Memory B cell (primary cell): ENCODE results near the gene PATJ.
A peak's percentile ranks its signal among the peaks of the same experiment; 100 is the strongest.

ENCODE experiments used
- ATAC-seq: fragments of 150-1000 bp; cut with Tn5 transposase; 2 replicates; pipeline ENCODE4 v1.10.0; 2021; ENCODE audit warnings: low read depth, mild to moderate bottlenecking, moderate library complexity
- DNase-seq, 2 donors: peaks; one replicate each; pipeline ENCODE4 v3.0.0; 2022; ENCODE audit warnings: low spot score in 2 of 2
- H3K27ac Mint-ChIP-seq: one replicate; pipeline ENCODE4 v1.8.0; 2022; ENCODE audit warnings: mild to moderate bottlenecking, moderate library complexity, mixed read lengths
- H3K27me3 Mint-ChIP-seq: one replicate; pipeline ENCODE4 v1.8.0; 2022; ENCODE audit warnings: mixed read lengths
- H3K36me3 Mint-ChIP-seq: one replicate; pipeline ENCODE4 v1.8.0; 2022; ENCODE audit warnings: mild to moderate bottlenecking, mixed read lengths
- H3K4me1 Mint-ChIP-seq: one replicate; pipeline ENCODE4 v1.8.0; 2022; ENCODE audit warnings: mixed read lengths
- H3K4me3 Mint-ChIP-seq: one replicate; pipeline ENCODE4 v1.8.0; 2022; ENCODE audit warnings: mild to moderate bottlenecking, moderate library complexity, mixed read lengths
- H3K9me3 Mint-ChIP-seq: one replicate; pipeline ENCODE4 v1.8.0; 2022; ENCODE audit warnings: mixed read lengths

PATJ gene

GRCh38 chr1:62006690-62007089 lies 264.4 kb downstream of the PATJ start:
- H3K4me3 Mint-ChIP-seq, result no peak overlapping the region
- no peak for DNase-seq
- no peaks in the 10 kb centered on the region for H3K27me3 Mint-ChIP-seq
- ATAC-seq, result no peak
- H3K27ac Mint-ChIP-seq, result no peak overlapping the region
- peaks cover 3% of the 10 kb centered on the region for H3K4me1 Mint-ChIP-seq
- no peaks in the 10 kb centered on the region for H3K9me3 Mint-ChIP-seq
- H3K36me3 Mint-ChIP-seq, result peaks cover 15% of the 10 kb centered on the region

- Mint-ChIP-seq H3K27ac (no peak overlapping the region), H3K36me3 (peaks cover 18% of the 10 kb centered on the region), H3K27me3 (no peaks in the 10 kb centered on the region), H3K4me1 (no peaks in the 10 kb centered on the region), H3K9me3 (no peaks in the 10 kb centered on the region), H3K4me3 (no peak overlapping the region)
- ATAC-seq (no peak), DNase-seq (no peak)
These were observed 268.7 kb downstream of the PATJ start for GRCh38 chr1:62011006-62011405.

GRCh38 chr1:62012095-62012494 lies 269.8 kb downstream of the PATJ start:
- no peaks in the 10 kb centered on the region for H3K4me1 Mint-ChIP-seq
- DNase-seq (no peak), ATAC-seq (no peak)
- H3K27me3 Mint-ChIP-seq, result no peaks in the 10 kb centered on the region
- H3K4me3 Mint-ChIP-seq, result no peak overlapping the region
- no peaks in the 10 kb centered on the region for H3K9me3 Mint-ChIP-seq
- peaks cover 18% of the 10 kb centered on the region for H3K36me3 Mint-ChIP-seq
- H3K27ac Mint-ChIP-seq, result no peak overlapping the region

GRCh38 chr1:62012836-62013235 lies 270.6 kb downstream of the PATJ start:
- Mint-ChIP-seq H3K27ac (no peak overlapping the region), H3K27me3 (no peaks in the 10 kb centered on the region), H3K4me3 (no peak overlapping the region), H3K4me1 (no peaks in the 10 kb centered on the region), H3K36me3 (peaks cover 17% of the 10 kb centered on the region), H3K9me3 (no peaks in the 10 kb centered on the region)
- DNase-seq, result no peak
- no peak for ATAC-seq

- Mint-ChIP-seq H3K9me3 (no peaks in the 10 kb centered on the region), H3K27ac (no peak overlapping the region), H3K27me3 (no peaks in the 10 kb centered on the region), H3K4me1 (no peaks in the 10 kb centered on the region), H3K4me3 (no peak overlapping the region), H3K36me3 (peaks cover 19% of the 10 kb centered on the region)
- ATAC-seq, result no peak
- DNase-seq, result no peak
These were observed 271.0 kb downstream of the PATJ start for GRCh38 chr1:62013264-62013663.

- H3K4me3 Mint-ChIP-seq, result no peak overlapping the region
- peaks cover 33% of the 10 kb centered on the region for H3K36me3 Mint-ChIP-seq
- no peak for DNase-seq
- no peaks in the 10 kb centered on the region for H3K27me3 Mint-ChIP-seq
- no peaks in the 10 kb centered on the region for H3K9me3 Mint-ChIP-seq
- no peak overlapping the region for H3K27ac Mint-ChIP-seq
- no peak for ATAC-seq
- H3K4me1 Mint-ChIP-seq, result no peaks in the 10 kb centered on the region
These were observed 280.2 kb downstream of the PATJ start for GRCh38 chr1:62022382-62022983.

- Mint-ChIP-seq H3K36me3 (peaks cover 30% of the 10 kb centered on the region), H3K27ac (no peak overlapping the region), H3K4me1 (peaks cover 3% of the 10 kb centered on the region), H3K9me3 (no peaks in the 10 kb centered on the region), H3K27me3 (no peaks in the 10 kb centered on the region), H3K4me3 (no peak overlapping the region)
- ATAC-seq (no peak), DNase-seq (no peak)
These were observed 282.4 kb downstream of the PATJ start for GRCh38 chr1:62024690-62025089.

- peaks cover 30% of the 10 kb centered on the region for H3K36me3 Mint-ChIP-seq
- no peak for ATAC-seq
- no peak overlapping the region for H3K27ac Mint-ChIP-seq
- peaks cover 6% of the 10 kb centered on the region for H3K4me1 Mint-ChIP-seq
- DNase-seq, result no peak
- no peaks in the 10 kb centered on the region for H3K9me3 Mint-ChIP-seq
- no peak overlapping the region for H3K4me3 Mint-ChIP-seq
- H3K27me3 Mint-ChIP-seq, result no peaks in the 10 kb centered on the region
These were observed 282.9 kb downstream of the PATJ start for GRCh38 chr1:62025154-62025553.

- H3K9me3 Mint-ChIP-seq, result peaks cover 1% of the 10 kb centered on the region
- ATAC-seq, result no peak
- no peak for DNase-seq
- H3K4me3 Mint-ChIP-seq, result no peak overlapping the region
- H3K4me1 Mint-ChIP-seq, result peaks cover 8% of the 10 kb centered on the region
- H3K27me3 Mint-ChIP-seq, result no peaks in the 10 kb centered on the region
- no peak overlapping the region for H3K27ac Mint-ChIP-seq
- H3K36me3 Mint-ChIP-seq, result peaks cover 28% of the 10 kb centered on the region
These were observed 283.6 kb downstream of the PATJ start for GRCh38 chr1:62025892-62026291.

GRCh38 chr1:62029704-62030103 lies 287.4 kb downstream of the PATJ start:
- no peak overlapping the region for H3K27ac Mint-ChIP-seq
- no peak overlapping the region for H3K4me3 Mint-ChIP-seq
- ATAC-seq (peak; percentile 32), DNase-seq (no peak)
- H3K27me3 Mint-ChIP-seq, result no peaks in the 10 kb centered on the region
- peaks cover 28% of the 10 kb centered on the region for H3K36me3 Mint-ChIP-seq
- peaks cover 1% of the 10 kb centered on the region for H3K9me3 Mint-ChIP-seq
- H3K4me1 Mint-ChIP-seq, result peaks cover 8% of the 10 kb centered on the region

- ATAC-seq (no peak), DNase-seq (no peak)
- Mint-ChIP-seq H3K9me3 (peaks cover 1% of the 10 kb centered on the region), H3K27me3 (no peaks in the 10 kb centered on the region), H3K4me3 (no peak overlapping the region), H3K27ac (no peak overlapping the region), H3K36me3 (peaks cover 11% of the 10 kb centered on the region), H3K4me1 (peaks cover 4% of the 10 kb centered on the region)
These were observed 292.5 kb downstream of the PATJ start for GRCh38 chr1:62034790-62035189.

GRCh38 chr1:62037274-62037673 lies 295.0 kb downstream of the PATJ start:
- Mint-ChIP-seq H3K27ac (no peak overlapping the region), H3K36me3 (peaks cover 12% of the 10 kb centered on the region), H3K9me3 (no peaks in the 10 kb centered on the region), H3K27me3 (no peaks in the 10 kb centered on the region), H3K4me1 (no peaks in the 10 kb centered on the region), H3K4me3 (no peak overlapping the region)
- DNase-seq, result no peak
- ATAC-seq, result no peak

GRCh38 chr1:62038594-62039284 lies 296.5 kb downstream of the PATJ start:
- H3K9me3 Mint-ChIP-seq, result no peaks in the 10 kb centered on the region
- H3K4me3 Mint-ChIP-seq, result no peak overlapping the region
- no peaks in the 10 kb centered on the region for H3K27me3 Mint-ChIP-seq
- no peaks in the 10 kb centered on the region for H3K4me1 Mint-ChIP-seq
- no peak for ATAC-seq
- peaks cover 8% of the 10 kb centered on the region for H3K36me3 Mint-ChIP-seq
- no peak for DNase-seq
- H3K27ac Mint-ChIP-seq, result no peak overlapping the region

- DNase-seq (no peak), ATAC-seq (no peak)
- peaks cover 12% of the 10 kb centered on the region for H3K36me3 Mint-ChIP-seq
- H3K4me1 Mint-ChIP-seq, result no peaks in the 10 kb centered on the region
- no peak overlapping the region for H3K27ac Mint-ChIP-seq
- no peak overlapping the region for H3K4me3 Mint-ChIP-seq
- no peaks in the 10 kb centered on the region for H3K27me3 Mint-ChIP-seq
- H3K9me3 Mint-ChIP-seq, result no peaks in the 10 kb centered on the region
These were observed 298.2 kb downstream of the PATJ start for GRCh38 chr1:62040450-62040849.

- Mint-ChIP-seq H3K36me3 (peaks cover 11% of the 10 kb centered on the region), H3K27me3 (no peaks in the 10 kb centered on the region), H3K4me3 (no peak overlapping the region)
These were observed 298.7 kb downstream of the PATJ start for GRCh38 chr1:62040973-62041372.

More at GRCh38 chr1:62040973-62041372, 298.7 kb downstream of the PATJ start:
- Mint-ChIP-seq H3K9me3 (no peaks in the 10 kb centered on the region), H3K4me1 (no peaks in the 10 kb centered on the region), H3K27ac (no peak overlapping the region)
- ATAC-seq (no peak), DNase-seq (no peak)
